Esophagus muscularis mucosa (tissue), 3 donors: Measurements from ENCODE around the gene MMP24.

ENCODE experiments used
- POLR2A ChIP-seq: fragments of 450-650 bp; IDR thresholded peaks from one replicate; pipeline ENCODE4 v1.6.1; 2017; ENCODE audit warnings: antibody characterized with exemption, moderate library complexity, mild to moderate bottlenecking, low read depth
- TF ChIP-seq, protein P1 (sequence below), 3 experiments: fragments of 200-600 bp in 2 of 3; fragments of 450-650 bp in 1 of 3; sonication (generic) in 2 of 3; IDR thresholded peaks; one replicate each; pipeline ENCODE4 v1.5.1; 2017 to 2019; ENCODE audit warnings: antibody characterized with exemption in 3 of 3, mild to moderate bottlenecking in 2 of 3, moderate library complexity in 1 of 3

DNA sequence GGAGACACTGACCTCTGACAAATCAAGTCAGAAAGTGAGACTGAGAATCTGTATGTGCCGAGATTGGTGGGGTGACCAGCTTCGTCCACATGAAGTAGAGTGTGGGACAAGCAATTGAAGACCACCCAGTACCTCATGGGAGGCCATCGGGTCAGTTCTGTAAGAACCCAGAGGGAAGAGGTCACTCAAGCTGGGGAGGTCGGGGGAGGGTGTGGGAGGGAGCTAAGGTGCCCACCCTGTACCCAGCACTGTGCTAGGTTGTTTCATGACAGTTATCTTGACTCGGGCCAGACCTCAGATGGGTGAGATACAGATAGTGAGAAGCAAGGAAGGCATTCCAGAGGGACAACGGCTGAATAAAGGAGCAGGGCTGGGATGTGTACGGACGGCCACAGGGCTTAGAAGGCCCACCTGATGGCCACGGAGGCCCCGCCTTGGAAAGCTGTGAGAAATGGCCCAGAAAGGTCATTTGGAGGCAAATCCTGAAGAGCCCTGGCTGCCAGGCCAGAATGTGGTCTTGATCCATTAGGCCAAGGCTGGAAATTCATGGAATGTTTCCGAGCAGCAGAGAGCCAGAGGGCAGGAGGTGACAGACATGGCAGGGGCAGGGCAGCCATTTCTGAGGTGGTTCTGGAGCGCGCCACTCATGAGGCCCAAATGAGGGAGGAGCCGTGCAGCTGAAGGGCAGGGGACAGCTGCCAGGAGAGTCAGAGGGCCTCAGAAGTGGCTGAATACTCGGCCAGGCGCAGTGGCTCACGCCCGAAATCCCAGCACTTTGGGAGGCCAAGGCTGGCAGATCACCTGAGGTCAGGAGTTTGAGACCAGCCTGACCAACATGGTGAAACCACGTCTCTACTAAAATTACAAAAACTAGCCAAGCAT is 43.8 kb downstream of the MMP24 start:
- TF ChIP-seq, protein P1, sequence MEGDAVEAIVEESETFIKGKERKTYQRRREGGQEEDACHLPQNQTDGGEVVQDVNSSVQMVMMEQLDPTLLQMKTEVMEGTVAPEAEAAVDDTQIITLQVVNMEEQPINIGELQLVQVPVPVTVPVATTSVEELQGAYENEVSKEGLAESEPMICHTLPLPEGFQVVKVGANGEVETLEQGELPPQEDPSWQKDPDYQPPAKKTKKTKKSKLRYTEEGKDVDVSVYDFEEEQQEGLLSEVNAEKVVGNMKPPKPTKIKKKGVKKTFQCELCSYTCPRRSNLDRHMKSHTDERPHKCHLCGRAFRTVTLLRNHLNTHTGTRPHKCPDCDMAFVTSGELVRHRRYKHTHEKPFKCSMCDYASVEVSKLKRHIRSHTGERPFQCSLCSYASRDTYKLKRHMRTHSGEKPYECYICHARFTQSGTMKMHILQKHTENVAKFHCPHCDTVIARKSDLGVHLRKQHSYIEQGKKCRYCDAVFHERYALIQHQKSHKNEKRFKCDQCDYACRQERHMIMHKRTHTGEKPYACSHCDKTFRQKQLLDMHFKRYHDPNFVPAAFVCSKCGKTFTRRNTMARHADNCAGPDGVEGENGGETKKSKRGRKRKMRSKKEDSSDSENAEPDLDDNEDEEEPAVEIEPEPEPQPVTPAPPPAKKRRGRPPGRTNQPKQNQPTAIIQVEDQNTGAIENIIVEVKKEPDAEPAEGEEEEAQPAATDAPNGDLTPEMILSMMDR (IDR thresholded peaks at IDR 0.05), result no peak
- no peak for TF ChIP-seq POLR2A
